ENCODE data around the gene ZFY.

ZFY gene

DNA sequence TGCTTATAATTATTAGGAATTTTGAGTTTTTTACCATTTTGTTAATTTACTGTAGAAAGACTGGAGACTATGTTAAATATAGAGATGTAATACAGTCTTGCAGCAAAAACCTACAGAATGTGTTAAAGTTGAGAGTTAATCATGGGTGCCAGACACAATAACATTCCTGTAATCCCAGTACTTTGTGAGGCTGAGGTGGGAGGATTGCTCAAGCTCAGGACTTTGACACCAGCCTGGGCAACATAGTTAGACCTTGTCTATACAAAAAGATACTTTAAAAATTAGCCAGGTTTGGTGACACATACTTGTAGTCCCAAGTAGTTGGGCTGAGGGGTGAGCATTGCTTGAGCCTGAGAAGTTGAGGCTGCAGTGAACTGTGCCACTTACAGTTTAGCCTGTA, 17.7 kb downstream of the ZFY start:
- no peak for DNase-seq (ENCODE audit: low spot score)
- TF ChIP-seq, protein P1, sequence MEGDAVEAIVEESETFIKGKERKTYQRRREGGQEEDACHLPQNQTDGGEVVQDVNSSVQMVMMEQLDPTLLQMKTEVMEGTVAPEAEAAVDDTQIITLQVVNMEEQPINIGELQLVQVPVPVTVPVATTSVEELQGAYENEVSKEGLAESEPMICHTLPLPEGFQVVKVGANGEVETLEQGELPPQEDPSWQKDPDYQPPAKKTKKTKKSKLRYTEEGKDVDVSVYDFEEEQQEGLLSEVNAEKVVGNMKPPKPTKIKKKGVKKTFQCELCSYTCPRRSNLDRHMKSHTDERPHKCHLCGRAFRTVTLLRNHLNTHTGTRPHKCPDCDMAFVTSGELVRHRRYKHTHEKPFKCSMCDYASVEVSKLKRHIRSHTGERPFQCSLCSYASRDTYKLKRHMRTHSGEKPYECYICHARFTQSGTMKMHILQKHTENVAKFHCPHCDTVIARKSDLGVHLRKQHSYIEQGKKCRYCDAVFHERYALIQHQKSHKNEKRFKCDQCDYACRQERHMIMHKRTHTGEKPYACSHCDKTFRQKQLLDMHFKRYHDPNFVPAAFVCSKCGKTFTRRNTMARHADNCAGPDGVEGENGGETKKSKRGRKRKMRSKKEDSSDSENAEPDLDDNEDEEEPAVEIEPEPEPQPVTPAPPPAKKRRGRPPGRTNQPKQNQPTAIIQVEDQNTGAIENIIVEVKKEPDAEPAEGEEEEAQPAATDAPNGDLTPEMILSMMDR (IDR thresholded peaks at IDR 0.05; ENCODE audit: extremely low read depth, missing control alignments): no peak

- TF ChIP-seq, protein P1 (IDR thresholded peaks at IDR 0.05; ENCODE audit: extremely low read depth, missing control alignments): no peak
- no peak for DNase-seq (ENCODE audit: low spot score)
Observed at GRCh38 chrY:2954735-2955134, 19.6 kb downstream of the ZFY start.

DNA sequence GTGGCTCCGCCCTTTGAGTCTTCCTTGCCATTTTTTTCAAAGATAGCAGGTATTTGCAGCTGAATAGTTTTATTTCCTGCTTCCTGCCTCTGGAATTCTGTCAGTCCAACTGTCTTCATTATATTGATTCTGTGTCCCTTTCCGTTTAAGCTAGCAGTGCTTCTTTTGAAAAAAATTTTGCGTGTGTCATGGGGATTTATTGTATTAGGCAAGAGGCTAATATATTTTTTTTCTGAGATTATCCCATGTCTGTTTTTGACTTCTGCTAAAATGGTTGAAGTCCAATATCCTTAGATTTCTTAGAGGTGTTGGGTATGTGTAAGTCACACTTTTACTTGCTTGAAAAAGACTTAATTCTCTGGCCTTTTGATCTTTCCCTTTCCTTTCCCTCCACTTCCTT, 20.4 kb downstream of the ZFY start:
- TF ChIP-seq, protein P1 (IDR thresholded peaks at IDR 0.05; ENCODE audit: extremely low read depth, missing control alignments): no peak
- DNase-seq (ENCODE audit: low spot score): no peak

- TF ChIP-seq, protein P1 (IDR thresholded peaks at IDR 0.05; ENCODE audit: extremely low read depth, missing control alignments): no peak
- DNase-seq (ENCODE audit: low spot score): no peak
Observed at GRCh38 chrY:2962061-2962460, 26.9 kb downstream of the ZFY start.

DNA sequence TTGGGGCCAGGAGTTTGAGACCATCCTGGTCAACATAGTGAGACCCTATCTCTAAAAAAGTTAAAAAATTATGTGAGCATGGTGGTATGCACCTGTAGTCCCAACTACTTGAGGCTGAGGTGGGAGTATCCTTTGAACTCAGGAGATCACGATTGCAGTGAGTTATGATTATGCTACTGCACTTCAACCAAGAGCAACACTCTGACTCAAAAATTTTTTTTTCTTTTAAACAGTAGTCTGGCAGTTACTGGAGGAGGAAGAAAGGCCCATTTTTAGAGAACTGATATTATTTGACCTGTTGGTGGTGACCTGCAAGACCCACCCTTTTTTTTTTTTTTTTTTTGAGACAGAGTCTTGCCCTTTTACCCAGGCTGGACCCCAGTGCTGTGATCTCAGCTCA, 29.6 kb downstream of the ZFY start:
- DNase-seq (ENCODE audit: low spot score): no peak

GRCh38 chrY:2965629-2966028, 30.4 kb downstream of the ZFY start:
- no peak for DNase-seq (ENCODE audit: low spot score)

More for the DNA sequence above, 29.6 kb downstream of the ZFY start:
- TF ChIP-seq, protein P1 (IDR thresholded peaks at IDR 0.05; ENCODE audit: extremely low read depth, missing control alignments): no peak

GRCh38 chrY:2969561-2969960, 34.4 kb downstream of the ZFY start:
- DNase-seq (ENCODE audit: low spot score): no peak
- TF ChIP-seq, protein P1 (IDR thresholded peaks at IDR 0.05; ENCODE audit: extremely low read depth, missing control alignments): no peak

More at GRCh38 chrY:2965629-2966028, 30.4 kb downstream of the ZFY start:
- TF ChIP-seq, protein P1 (IDR thresholded peaks at IDR 0.05; ENCODE audit: extremely low read depth, missing control alignments): no peak

All from GM20000 (cell line).